Prostate gland (tissue), 2 donors: ENCODE results near the gene SIPA1L3. TPM values are rescaled to one million over a fixed set of nuclear protein-coding genes. Genes with fewer than 3 reads are reported as not detected.

ENCODE experiments used
- DNase-seq: peaks from one replicate; pipeline ENCODE4 v3.0.0-alpha.2; 2019; ENCODE audit warnings: low spot score
- H3K27ac ChIP-seq, 2 donors: fragments of 200-600 bp; sonication (generic); 2 replicates each; pipeline ENCODE4 v1.5.1; 2017 to 2019
- H3K27me3 ChIP-seq: fragments of 200-600 bp; sonication (generic); replicated peaks from 2 replicates; pipeline ENCODE4 v1.5.1; 2019; ENCODE audit not compliant: insufficient read depth
- H3K36me3 ChIP-seq, 2 donors: fragments of 200-600 bp; sonication (generic); 1 replicate in 1 of 2; 2 replicates in 1 of 2; pipeline versions ENCODE4 v1.5.1 to v1.8.1; 2017 to 2019
- H3K4me1 ChIP-seq: fragments of 200-600 bp; sonication (generic); replicated peaks from 2 replicates; pipeline ENCODE4 v1.5.1; 2019
- H3K4me3 ChIP-seq, 2 donors: fragments of 200-600 bp; sonication (generic); 2 replicates each; pipeline ENCODE4 v1.5.1; 2017 to 2019
- H3K9me3 ChIP-seq: fragments of 200-600 bp; sonication (generic); 2 replicates; pipeline ENCODE4 v1.5.1; 2017
- POLR2A ChIP-seq: fragments of 450-650 bp; IDR thresholded peaks from one replicate; pipeline ENCODE4 v1.6.1; 2016; ENCODE audit warnings: antibody characterized with exemption, mild to moderate bottlenecking
- POLR2AphosphoS5 ChIP-seq: sonication (generic); formaldehyde crosslinking; IDR thresholded peaks from one replicate; pipeline ENCODE4 v1.6.1; 2017; ENCODE audit warnings: antibody characterized with exemption
- WGBS: methylation state at CpG from one replicate; pipeline ENCODE4 v1.1.5; 2018; 5-methylcytosine and 5-hydroxymethylcytosine counted together
- intact Hi-C: fragments of 100-400 bp; cut with DNase I; formaldehyde crosslinking; loops from one replicate; pipeline ENCODE4 v1.14.2; 2022
- total RNA-seq, 2 donors: library from RNA; depleted of rRNA; stranded (reverse); fragments of >200 nt; gene quantifications; one replicate each; pipeline ENCODE4 v1.1.0, GENCODE V29; 2016
- TF ChIP-seq, protein P1 (sequence below), 4 experiments: fragments of 200-600 bp in 2 of 4; fragments of 450-650 bp in 2 of 4; sonication (generic) in 2 of 4; IDR thresholded peaks; 1 replicate in 3 of 4; 2 replicates in 1 of 4; pipeline ENCODE4 v1.5.1; 2016 to 2019; ENCODE audit warnings: antibody characterized with exemption in 4 of 4, mild to moderate bottlenecking in 2 of 4, moderate library complexity in 2 of 4

Gene SIPA1L3
- total RNA-seq, 2 donors from 2014 or later: 48.8 to 63.5 TPM

DNA sequence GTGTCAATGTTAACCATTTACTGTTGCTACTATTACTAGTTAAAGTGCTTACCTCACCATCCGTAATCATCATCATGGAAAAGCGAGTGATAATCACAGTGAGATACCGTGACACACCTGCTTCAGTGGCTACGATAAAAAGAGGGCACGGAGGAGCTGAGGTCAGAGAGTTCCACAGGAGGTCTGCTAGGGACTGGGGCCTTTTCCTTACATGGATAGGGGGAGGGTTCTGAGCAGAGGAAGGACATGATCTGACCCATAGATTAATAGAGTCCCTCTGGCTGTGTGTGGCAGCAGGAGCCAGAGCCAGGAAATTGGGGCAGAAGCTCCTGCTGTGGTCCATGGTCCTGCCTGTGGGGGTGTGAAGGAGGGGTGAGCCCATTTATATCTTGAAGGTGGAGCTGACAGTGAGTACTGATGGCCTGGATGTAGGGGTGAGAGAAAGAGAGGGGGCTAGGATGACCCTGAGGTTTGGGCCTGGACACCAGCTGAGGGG, 136.7 kb downstream of the SIPA1L3 start:
- no peaks in the 10 kb centered on the region for H3K27me3 ChIP-seq
- H3K9me3 ChIP-seq: no peaks in the 10 kb centered on the region
- intact Hi-C loops: no loop called here
- no peak overlapping the region for H3K4me3 ChIP-seq
- TF ChIP-seq POLR2AphosphoS5 (no peak), POLR2A (no peak)
- TF ChIP-seq, protein P1, sequence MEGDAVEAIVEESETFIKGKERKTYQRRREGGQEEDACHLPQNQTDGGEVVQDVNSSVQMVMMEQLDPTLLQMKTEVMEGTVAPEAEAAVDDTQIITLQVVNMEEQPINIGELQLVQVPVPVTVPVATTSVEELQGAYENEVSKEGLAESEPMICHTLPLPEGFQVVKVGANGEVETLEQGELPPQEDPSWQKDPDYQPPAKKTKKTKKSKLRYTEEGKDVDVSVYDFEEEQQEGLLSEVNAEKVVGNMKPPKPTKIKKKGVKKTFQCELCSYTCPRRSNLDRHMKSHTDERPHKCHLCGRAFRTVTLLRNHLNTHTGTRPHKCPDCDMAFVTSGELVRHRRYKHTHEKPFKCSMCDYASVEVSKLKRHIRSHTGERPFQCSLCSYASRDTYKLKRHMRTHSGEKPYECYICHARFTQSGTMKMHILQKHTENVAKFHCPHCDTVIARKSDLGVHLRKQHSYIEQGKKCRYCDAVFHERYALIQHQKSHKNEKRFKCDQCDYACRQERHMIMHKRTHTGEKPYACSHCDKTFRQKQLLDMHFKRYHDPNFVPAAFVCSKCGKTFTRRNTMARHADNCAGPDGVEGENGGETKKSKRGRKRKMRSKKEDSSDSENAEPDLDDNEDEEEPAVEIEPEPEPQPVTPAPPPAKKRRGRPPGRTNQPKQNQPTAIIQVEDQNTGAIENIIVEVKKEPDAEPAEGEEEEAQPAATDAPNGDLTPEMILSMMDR (IDR thresholded peaks at IDR 0.05): no peak
- WGBS: 98% methylated on average over 5 of the region's 5 CpGs
- no peaks in the 10 kb centered on the region for H3K4me1 ChIP-seq
- no peak for DNase-seq
- H3K27ac ChIP-seq: no peak overlapping the region
- no peaks in the 10 kb centered on the region for H3K36me3 ChIP-seq

DNA sequence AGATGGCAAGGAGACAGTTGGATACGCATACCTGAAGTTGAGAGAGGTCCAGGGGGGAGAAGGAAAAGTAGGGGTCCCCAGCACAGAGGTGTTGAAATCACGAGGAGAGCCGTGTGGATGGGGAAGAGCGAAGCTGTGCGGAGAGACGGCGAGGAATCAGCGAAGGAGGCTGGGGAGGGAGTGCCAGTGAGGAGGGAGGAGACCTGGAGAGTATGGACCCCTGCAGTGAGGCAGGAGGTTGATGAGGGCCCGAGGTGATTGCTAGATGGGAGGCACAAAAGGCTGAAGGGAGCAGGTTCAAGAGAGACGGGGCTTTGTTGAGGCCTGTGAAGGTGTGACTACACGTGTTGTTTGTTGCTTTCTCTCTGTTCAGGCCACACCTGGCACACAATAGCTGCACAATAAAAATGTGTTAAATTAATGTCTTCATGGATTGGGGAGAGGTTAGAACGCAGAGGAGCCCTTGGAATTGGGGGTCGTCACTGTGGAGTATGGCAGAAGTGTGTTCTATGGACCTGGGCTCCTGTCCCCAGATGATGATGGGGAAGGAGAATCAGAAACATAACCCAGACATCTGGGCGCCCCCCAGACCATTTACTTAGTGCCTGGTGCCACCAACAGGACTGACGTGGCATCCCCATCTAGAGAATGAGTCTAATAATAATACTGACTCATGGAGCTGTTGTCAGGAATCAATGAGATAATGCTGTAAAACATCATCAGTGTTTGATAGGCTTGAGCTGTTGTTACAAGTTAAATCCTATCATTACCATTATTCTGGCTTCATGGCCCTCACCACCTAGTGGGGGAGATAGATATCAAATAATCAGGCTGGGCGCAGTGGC, 137.5 kb downstream of the SIPA1L3 start:
- no peaks in the 10 kb centered on the region for H3K36me3 ChIP-seq
- 91% methylated on average over 16 of the region's 16 CpGs for WGBS
- H3K4me3 ChIP-seq: no peak overlapping the region
- no peak for DNase-seq
- H3K4me1 ChIP-seq: no peaks in the 10 kb centered on the region
- H3K27me3 ChIP-seq: no peaks in the 10 kb centered on the region
- H3K9me3 ChIP-seq: no peaks in the 10 kb centered on the region
- H3K27ac ChIP-seq: no peak overlapping the region
- TF ChIP-seq, protein P1 (IDR thresholded peaks at IDR 0.05): no peak
- TF ChIP-seq POLR2A: no peak
- no peak for TF ChIP-seq POLR2AphosphoS5
- intact Hi-C loops: no loop called here

DNA sequence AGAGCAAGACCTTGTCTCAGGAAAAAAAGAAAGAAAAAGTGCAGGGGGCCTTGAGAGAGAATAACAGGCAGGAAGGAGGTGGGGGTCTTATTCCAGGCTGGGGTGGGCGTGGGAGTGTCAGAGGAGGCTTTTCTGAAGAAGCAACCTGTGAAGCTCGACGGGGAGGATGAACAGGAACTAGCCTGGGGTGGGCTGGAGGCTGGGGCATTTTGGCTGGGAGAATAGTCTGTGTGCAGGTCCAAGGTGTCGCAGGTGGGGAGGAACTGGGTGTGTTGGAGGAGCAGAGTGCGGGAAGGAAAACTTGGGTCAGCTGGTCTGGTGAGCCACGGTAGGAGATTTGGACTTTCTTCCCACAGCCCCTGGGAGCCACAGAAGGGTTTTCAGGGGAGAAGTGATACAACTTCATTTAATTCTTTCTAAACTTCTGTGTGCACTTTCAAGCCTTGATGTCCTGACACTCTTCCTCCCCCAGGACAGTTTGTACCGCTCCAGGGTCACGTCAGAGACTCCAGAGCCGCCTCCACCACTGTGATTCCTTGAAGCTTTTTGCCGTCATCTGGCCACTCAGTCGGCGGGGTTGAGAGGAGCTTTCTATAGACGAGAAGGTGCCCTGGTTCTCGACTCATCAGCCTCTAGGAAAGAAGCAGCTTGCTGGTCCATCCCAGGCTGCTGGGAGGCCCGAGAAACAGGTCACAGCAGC, 138.7 kb downstream of the SIPA1L3 start:
- WGBS: 76% methylated on average over 15 of the region's 15 CpGs
- no peak for TF ChIP-seq POLR2AphosphoS5
- TF ChIP-seq, protein P1 (IDR thresholded peaks at IDR 0.05): no peak
- TF ChIP-seq POLR2A: no peak
- no peaks in the 10 kb centered on the region for H3K4me1 ChIP-seq
- no peaks in the 10 kb centered on the region for H3K36me3 ChIP-seq
- no peaks in the 10 kb centered on the region for H3K27me3 ChIP-seq
- intact Hi-C loops: no loop called here
- no peak overlapping the region for H3K4me3 ChIP-seq
- DNase-seq: no peak
- H3K9me3 ChIP-seq: no peaks in the 10 kb centered on the region
- no peak overlapping the region for H3K27ac ChIP-seq

DNA sequence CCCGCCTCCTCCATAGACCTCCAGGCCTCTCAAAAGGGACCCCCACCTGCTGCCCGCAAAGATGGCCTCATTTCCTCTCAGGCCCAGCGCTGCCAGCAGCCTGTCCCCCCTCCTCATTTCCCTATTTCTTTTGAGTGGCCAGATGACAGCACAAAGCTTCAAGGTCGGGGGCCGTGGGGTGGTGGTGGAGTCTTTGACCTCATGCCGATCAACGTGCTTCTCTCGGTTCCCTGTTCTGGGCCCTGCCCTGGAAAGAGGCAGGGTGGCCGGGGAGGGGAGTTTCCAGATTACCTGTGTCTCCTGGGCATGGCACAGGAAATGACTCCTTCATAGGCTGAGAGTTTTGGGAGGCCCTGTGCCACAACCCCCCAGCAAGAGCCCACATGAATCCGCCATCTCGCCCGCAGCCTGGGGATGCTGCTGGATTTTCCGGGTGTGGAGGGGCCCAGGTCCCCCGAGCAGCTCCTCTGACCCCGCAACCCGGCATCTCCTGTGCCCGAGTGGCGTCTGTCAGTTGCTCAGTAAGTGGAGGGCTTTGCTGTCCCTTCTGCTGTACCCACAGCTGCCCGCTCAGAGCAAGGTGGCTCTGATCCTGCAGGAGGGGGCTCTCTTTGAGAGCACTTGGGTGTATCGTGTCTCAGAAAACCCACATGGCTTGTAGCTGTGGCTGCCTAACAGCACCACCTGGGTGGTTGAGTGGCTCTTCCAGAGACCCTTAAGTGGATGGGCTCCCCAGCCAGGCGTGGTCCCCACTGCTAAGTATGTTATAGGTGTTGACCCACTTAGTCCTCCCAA, 139.4 kb downstream of the SIPA1L3 start:
- WGBS: 88% methylated on average over 21 of the region's 21 CpGs

More for the DNA sequence above, 139.4 kb downstream of the SIPA1L3 start:
- DNase-seq: no peak
- Histone ChIP-seq H3K27ac (no peak overlapping the region), H3K4me1 (no peaks in the 10 kb centered on the region), H3K9me3 (no peaks in the 10 kb centered on the region), H3K27me3 (no peaks in the 10 kb centered on the region), H3K36me3 (no peaks in the 10 kb centered on the region), H3K4me3 (no peak overlapping the region)
- intact Hi-C loops: no loop called here
- TF ChIP-seq, protein P1 (IDR thresholded peaks at IDR 0.05): no peak
- TF ChIP-seq POLR2A: no peak
- TF ChIP-seq POLR2AphosphoS5: no peak
